Measurements from ENCODE around the gene OXGR1. TPM values are rescaled to one million over a fixed set of nuclear protein-coding genes. Genes with fewer than 3 reads are reported as not detected.
A peak's percentile ranks its signal among the peaks of the same experiment; 100 is the strongest.
"Not testable (repeated sequence)": the region's sequence is repeated elsewhere in the genome, so short reads cannot be mapped to it uniquely, and the experiment has no call there.

Gene OXGR1
- total and polyA plus RNA-seq, 2 donors (not counting 3 experiments of a cell fraction or from before 2014, with no cell fraction given) = not detected

DNA sequence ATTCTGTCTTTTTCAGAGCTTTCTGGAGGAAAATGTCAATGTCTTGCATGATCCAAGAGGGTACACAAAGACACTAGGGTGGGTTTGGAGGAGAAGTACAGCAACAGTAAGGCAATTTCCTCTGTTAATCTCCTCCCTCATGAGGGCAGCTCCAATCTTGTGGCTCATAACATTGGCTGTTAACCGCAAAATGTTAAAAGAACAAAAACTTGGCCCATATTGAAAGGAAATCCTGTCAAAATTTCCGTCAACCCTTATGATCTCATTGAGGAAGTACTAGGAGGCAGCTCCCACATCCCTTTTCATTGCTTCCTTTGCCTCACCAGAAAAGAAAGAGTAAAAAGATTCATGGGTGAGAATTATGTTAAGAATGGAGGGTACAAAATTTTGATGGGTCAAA, 11.6 kb downstream of the OXGR1 start:
- no peak overlapping the region for H3K4me3 ChIP-seq (replicated peaks in 1 of 3; ENCODE audit: insufficient read depth in 1 of 3, low read depth in 1 of 3, low read length in 3 of 3)
- TF ChIP-seq JUN (IDR thresholded peaks at IDR 0.05; ENCODE audit: borderline replicate concordance, insufficient read depth, insufficient read length, low read depth) (peak; percentile 86), EZH2 (IDR thresholded peaks at IDR 0.05; ENCODE audit: borderline replicate concordance, low read depth, low read length, severe bottlenecking) (no peak), FOS (IDR thresholded peaks at IDR 0.05; ENCODE audit: borderline replicate concordance, insufficient read depth, low read length) (peak; percentile 58), GATA2 (IDR thresholded peaks at IDR 0.05; ENCODE audit: insufficient read depth, insufficient read length, low read depth, low read length) (peak; percentile 49), POLR2AphosphoS5 (IDR thresholded peaks at IDR 0.05; ENCODE audit: insufficient read depth, low read depth, low read length) (peak; percentile 67)
- CTCF ChIA-PET = interaction anchor here (0.8 to 2.9 kb wide), 7 partner anchors 9 to 61 kb away, joined by 3 to 17 read pairs (median 4); no protein-coding TSS in a partner anchor
- peaks cover 21% of the 10 kb centered on the region for H3K4me1 ChIP-seq (ENCODE audit: control insufficient read depth, extremely low read depth, insufficient read depth, low read length)
- no peaks in the 10 kb centered on the region for H3K9me1 ChIP-seq (replicated peaks; ENCODE audit: control insufficient read depth, extremely low read depth, insufficient read depth, low read length)
- H3K9ac ChIP-seq (replicated peaks; ENCODE audit: extremely low read depth, insufficient read depth, low read length) = no peak overlapping the region
- H3K27ac ChIP-seq (ENCODE audit: insufficient read depth, low read depth, low read length) = peak overlapping the region; percentile 36
- no peaks in the 10 kb centered on the region for H4K20me1 ChIP-seq (replicated peaks; ENCODE audit: control insufficient read depth, extremely low read depth, insufficient read depth, low read length)
- H2AFZ ChIP-seq (ENCODE audit: low read depth, low read length) = no peak overlapping the region
- H3K79me2 ChIP-seq (ENCODE audit: control insufficient read depth, insufficient read depth, low read length) = no peaks in the 10 kb centered on the region
- intact Hi-C loops (cut with micrococcal nuclease) (loop anchor here (1.0 to 2.0 kb wide), 2 partner anchors 45 to 450 kb away; no protein-coding TSS in a partner anchor), dilution Hi-C loops (cut with MboI; ENCODE audit: extremely low pct_ligation_motif_present, low sequenced_read_pairs) (no loop called here)
- no TSS peak for BruUV-seq (replicated peaks)
- H3K36me3 ChIP-seq (ENCODE audit: control insufficient read depth in 2 of 2, extremely low read depth in 1 of 2, insufficient read depth in 2 of 2, low read length in 2 of 2) = no peaks in the 10 kb centered on the region
- POLR2A ChIA-PET = no interaction called here
- H3K27me3 ChIP-seq (ENCODE audit: control insufficient read depth in 2 of 2, insufficient read depth in 2 of 2, low read length in 2 of 2) = peaks cover 19 to 25% of the 10 kb centered on the region in 2 experiments
- DNase-seq (ENCODE audit: low read depth, low spot score) (peak; percentile 89), FAIRE-seq (peak; percentile 87)
- peak overlapping the region; percentile 59 for H3K4me2 ChIP-seq (ENCODE audit: insufficient read depth, low read length)
- H3K9me3 ChIP-seq (replicated peaks; ENCODE audit: control insufficient read depth, insufficient read depth, low read length) = no peaks in the 10 kb centered on the region

DNA sequence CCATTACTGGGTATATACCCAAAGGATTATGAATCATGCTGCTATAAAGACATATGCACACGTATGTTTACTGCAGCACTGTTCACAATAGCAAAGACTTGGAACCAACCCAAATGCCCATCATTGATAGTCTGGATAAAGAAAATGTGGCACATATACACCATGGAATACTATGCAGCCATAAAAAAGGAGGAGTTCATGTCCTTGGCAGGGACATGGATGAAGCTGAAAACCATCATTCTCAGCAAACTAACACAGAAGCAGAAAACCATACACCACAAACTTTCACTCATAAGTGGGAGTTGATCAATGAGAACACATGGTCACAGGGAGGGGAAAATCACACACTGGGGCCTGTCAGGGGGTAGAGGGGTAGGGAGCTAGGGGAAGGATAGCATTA, 14.4 kb downstream of the OXGR1 start:
- H4K20me1 ChIP-seq (replicated peaks; ENCODE audit: control insufficient read depth, extremely low read depth, insufficient read depth, low read length); BruUV-seq (replicated peaks); POLR2A ChIA-PET; H3K9me1 ChIP-seq (replicated peaks; ENCODE audit: control insufficient read depth, extremely low read depth, insufficient read depth, low read length); H3K4me2 ChIP-seq (ENCODE audit: insufficient read depth, low read length); H3K27ac ChIP-seq (ENCODE audit: insufficient read depth, low read depth, low read length); H2AFZ ChIP-seq (ENCODE audit: low read depth, low read length); CTCF ChIA-PET; dilution Hi-C loops (cut with MboI; ENCODE audit: extremely low pct_ligation_motif_present, low sequenced_read_pairs); DNase-seq (ENCODE audit: low read depth, low spot score); intact Hi-C loops (cut with micrococcal nuclease); H3K9ac ChIP-seq (replicated peaks; ENCODE audit: extremely low read depth, insufficient read depth, low read length); H3K9me3 ChIP-seq (replicated peaks; ENCODE audit: control insufficient read depth, insufficient read depth, low read length); H3K79me2 ChIP-seq (ENCODE audit: control insufficient read depth, insufficient read depth, low read length); FAIRE-seq; H3K36me3 ChIP-seq (ENCODE audit: control insufficient read depth in 2 of 2, extremely low read depth in 1 of 2, insufficient read depth in 2 of 2, low read length in 2 of 2); H3K4me3 ChIP-seq (replicated peaks in 1 of 3; ENCODE audit: insufficient read depth in 1 of 3, low read depth in 1 of 3, low read length in 3 of 3): not testable (repeated sequence)
- Histone ChIP-seq H3K4me1 (ENCODE audit: control insufficient read depth, extremely low read depth, insufficient read depth, low read length) (peaks cover 21% of the 10 kb centered on the region), H3K27me3 (ENCODE audit: control insufficient read depth in 2 of 2, insufficient read depth in 2 of 2, low read length in 2 of 2) (peaks cover 19 to 30% of the 10 kb centered on the region in 2 experiments)
